Measurements from ENCODE around the gene FAM83C.

The FAM83C gene

GRCh38 chr20:35284267-35284991 lies 7.8 kb downstream of the FAM83C start, which contains the start of gene EIF6:
Gene EIF6, minus strand, starts transcription at chr20:35284772. Its CDS starts 285 bp downstream, at chr20:35284487.
- in situ Hi-C loops (cut with MboI; ENCODE audit: low sequenced_read_pairs), result no loop called here

DNA sequence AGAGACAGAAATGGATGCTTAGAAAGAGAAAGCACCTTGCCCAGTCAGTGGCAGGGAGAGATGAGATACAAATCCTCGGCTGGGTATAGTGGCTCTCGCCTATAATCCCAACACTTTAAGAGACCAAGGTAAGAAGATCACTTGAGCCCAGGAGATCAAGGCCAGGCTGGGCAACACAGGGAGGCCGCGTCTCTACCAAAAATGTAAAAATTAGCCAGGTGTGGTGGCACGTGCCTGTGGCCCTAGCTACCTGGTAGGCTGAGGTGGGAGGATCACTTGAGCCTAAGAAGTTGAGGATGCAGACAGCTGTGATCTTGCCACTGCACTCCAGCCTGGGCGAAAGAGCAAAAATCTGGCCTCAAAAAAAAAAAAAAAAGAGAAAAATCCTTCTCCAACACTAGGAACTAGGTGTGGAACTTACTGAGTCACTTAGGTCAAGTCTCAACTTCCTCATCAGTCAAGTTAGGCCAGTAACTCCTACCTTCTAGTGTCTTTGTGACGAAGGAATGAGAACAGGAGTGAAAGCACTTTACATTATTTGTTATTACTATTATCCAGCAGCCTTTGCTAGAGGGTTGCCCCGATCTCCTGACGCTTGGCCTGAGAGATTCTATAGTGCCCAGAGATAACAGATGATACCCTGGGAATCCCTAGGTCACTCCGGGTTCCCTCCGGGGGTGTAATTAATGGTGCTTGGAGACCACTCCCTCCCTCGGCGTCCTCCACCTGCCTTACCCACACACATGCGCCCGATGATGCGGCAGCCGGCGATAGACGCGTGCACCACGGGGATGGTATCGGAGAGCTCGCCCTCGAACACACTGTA lies 8.6 kb downstream of the FAM83C start:
- in situ Hi-C loops (cut with MboI; ENCODE audit: low sequenced_read_pairs), result no loop called here

GRCh38 chr20:35281506-35282101 lies 10.6 kb downstream of the FAM83C start:
- in situ Hi-C loops (cut with MboI; ENCODE audit: low sequenced_read_pairs), result no loop called here

DNA sequence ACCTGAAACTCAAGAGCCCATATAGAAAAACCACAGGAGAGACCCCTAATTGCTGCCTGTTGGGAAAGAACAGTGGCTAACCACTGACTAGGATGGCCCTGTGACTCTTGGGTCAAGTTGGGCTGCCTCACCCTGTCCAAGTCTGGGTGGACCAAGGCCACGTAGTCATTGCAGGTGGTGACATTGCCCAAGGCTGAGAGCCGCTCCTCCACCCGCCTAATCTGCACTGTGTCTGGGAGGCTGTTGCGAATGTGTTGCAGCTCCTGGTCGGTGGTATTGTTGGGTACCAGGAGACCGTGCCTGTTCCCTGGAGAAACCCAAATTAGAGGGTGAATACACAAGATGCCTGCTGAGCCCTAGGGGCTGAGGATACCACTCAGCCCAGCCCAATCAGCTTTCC lies 11.7 kb downstream of the FAM83C start:
- in situ Hi-C loops (cut with MboI; ENCODE audit: low sequenced_read_pairs), result no loop called here

DNA sequence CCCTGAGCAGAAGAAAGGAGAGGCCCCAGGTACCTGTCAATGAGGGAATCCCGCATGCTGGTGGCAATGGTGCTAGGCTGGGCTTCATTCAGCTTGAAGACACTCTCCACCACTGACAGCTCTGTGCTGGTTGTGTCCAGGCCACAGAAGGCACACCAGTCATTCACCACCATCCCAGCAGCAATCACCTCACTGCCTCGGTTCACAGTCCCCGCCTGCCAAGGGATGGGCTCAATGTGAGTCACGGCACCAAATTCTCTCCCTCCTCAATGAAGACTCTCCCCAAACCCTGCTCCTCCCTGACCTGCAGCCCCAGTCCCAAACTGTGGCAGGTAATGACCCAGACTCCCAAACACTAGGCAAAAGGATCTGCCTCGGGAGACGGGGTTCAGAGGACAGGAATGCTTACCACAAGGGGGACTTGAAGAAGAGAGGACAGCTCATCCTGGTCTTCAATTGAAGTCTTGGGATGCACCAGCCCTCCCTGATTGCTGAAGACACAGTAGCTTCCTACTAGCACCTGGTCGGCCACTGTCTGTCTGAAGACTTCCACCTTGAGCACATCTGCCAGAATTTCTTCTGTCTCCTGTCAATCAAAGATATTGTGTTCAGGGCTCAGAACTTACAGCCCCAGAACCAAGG lies 12.6 kb downstream of the FAM83C start:
- in situ Hi-C loops (cut with MboI; ENCODE audit: low sequenced_read_pairs), result no loop called here

DNA sequence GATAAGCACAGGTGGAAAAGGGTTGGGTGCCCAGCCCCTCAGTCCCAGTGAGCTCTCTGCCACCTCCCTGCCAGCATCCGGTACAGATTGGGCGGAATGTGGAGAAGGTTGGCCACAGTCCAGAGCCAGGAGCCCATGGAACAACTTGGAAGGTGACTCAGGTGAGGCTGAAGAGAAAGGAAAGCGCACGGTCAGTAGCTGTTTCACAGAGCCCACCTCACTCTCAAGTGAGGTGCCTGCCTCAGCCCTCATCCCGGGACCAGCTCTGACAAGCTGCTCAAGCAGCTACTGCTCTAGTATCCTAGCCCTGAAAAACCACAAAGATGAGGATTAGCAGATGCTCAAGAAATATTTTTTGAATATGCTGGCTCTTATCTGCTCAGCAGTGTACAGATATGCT lies 13.2 kb downstream of the FAM83C start:
- in situ Hi-C loops (cut with MboI; ENCODE audit: low sequenced_read_pairs), result no loop called here

DNA sequence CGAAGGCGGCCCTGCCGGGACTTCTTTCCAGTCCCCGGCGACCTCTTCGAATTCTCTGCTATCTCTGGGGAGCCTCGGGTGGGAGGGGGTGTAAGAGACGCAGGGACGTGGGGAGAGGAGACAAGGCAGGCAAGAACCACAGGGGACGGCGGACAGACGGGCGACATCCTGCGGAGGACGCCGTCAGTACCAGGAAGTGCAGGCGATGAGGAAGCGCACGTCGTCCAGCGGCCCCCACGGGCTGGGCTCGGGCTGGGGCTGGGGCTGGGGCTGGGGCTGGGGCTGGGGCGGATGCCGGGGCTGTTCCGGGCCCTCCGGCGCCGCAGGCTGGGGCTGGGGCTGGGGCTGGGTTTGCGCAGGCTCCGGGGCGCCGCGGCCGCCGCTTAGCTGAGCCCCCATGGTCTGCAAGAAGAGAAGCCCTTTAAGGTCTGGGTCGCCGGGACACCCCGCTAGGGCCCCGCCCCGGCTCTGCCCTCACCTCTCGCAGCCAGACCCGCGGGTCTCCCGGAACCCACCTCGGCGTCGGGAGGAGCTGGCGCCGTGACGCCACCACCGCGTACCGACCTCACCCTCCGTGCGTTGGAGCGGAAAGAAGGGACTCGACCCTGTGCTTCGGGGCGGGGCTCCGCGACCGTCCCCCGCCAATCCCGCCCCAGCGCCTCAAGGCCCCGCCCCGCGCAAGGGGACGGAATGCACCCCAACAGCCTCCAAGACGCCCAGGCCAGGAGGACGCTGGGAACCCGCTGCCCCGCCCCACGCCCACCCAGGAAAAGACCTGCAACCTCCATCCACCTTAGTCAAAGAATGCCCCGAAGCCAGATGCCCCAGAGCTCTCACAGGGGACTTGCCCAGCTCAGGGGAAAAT lies 14.5 kb downstream of the FAM83C start, which contains the start of gene MMP24OS:
Gene MMP24OS, minus strand, starts transcription at position 592 of the 865 bp plus-strand sequence. Its CDS starts 193 bp downstream, at position 399.
- in situ Hi-C loops (cut with MboI; ENCODE audit: low sequenced_read_pairs), result no loop called here

DNA sequence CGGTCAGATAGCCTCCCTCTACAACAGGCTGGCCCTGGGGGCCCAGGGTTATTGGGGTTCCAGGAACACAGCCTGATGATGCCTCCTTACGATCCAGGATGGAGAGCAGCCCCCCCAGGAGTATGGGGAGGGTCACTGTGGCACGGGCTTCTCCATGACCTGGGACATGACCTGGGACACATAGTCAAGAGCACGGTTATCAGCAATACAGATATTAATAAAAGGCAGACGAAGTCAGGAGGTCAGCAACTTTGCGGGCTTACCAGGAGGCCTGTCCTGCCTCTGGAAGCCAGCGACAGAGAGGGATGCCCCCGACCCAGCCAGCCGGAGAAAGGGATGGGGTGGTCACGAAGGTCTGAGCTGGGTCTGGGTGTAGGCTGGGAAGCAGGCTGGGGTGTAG lies 15.1 kb downstream of the FAM83C start:
- in situ Hi-C loops (cut with MboI; ENCODE audit: low sequenced_read_pairs), result no loop called here

- in situ Hi-C loops (cut with MboI; ENCODE audit: low sequenced_read_pairs), result no loop called here
These were observed 15.8 kb downstream of the FAM83C start for GRCh38 chr20:35276408-35276807.

- in situ Hi-C loops (cut with MboI; ENCODE audit: low sequenced_read_pairs), result no loop called here
These were observed 16.4 kb downstream of the FAM83C start for GRCh38 chr20:35275741-35276251.

- in situ Hi-C loops (cut with MboI; ENCODE audit: low sequenced_read_pairs), result loop anchor here (25.0 kb wide), 1 partner anchor 437 kb away; the partner anchor contains the start of gene NCOA6
These were observed 17.8 kb downstream of the FAM83C start for GRCh38 chr20:35274172-35275092.

GRCh38 chr20:35273449-35274171 lies 18.6 kb downstream of the FAM83C start:
- in situ Hi-C loops (cut with MboI; ENCODE audit: low sequenced_read_pairs), result loop anchor here (25.0 kb wide), 1 partner anchor 436 kb away; the partner anchor contains the start of gene NCOA6

DNA sequence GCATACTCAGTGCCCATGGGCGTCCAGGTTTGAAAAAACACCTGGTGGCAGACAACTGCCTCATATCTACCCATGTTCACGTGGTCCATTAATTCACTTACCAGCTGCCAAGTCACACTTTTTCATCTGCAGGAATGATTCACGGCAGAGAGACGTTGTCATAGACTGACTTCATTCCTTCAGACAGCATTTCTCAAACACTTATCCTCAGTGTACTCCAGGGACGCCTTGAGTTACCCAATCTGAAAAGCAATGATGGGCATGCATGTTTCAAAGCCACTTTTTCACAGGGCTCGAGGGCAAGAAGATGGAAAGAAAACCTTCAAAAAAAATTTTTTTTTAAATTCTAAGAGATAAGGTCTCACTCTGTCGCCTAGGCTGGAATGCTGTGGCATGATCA lies 20.3 kb downstream of the FAM83C start:
- in situ Hi-C loops (cut with MboI; ENCODE audit: low sequenced_read_pairs), result loop anchor here (25.0 kb wide), 1 partner anchor 435 kb away; the partner anchor contains the start of gene NCOA6

DNA sequence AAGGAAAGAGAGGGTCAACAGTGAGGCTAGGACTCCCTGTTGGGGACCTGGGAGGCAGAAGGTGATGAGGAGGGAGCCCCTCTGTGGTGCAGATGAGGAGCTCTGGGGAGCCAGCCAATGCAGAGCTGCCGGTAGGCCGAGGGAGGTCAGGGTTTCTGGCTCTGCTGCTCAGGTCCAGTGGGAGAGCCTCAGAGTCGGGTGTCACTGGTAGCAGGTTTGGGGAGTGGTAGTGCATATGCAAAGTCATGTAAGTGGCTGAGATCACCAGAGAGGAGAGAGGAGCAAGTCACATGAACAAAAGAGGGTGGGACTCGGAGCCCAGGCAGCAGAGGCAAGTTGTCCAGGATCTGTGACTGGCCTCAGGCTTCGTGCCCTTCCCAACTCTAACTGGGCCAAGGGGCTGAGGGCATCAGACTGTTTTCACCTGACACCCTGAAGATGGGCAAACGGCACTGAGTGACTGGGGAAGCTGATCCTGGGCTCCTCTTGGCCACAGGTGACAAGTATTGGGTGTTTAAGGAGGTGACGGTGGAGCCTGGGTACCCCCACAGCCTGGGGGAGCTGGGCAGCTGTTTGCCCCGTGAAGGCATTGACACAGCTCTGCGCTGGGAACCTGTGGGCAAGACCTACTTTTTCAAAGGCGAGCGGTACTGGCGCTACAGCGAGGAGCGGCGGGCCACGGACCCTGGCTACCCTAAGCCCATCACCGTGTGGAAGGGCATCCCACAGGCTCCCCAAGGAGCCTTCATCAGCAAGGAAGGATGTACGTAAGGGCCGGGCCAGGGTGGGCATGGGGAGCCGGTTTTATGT lies 20.9 kb downstream of the FAM83C start:
- in situ Hi-C loops (cut with MboI; ENCODE audit: low sequenced_read_pairs), result loop anchor here (25.0 kb wide), 1 partner anchor 434 kb away; the partner anchor contains the start of gene NCOA6

GRCh38 chr20:35270021-35270902 lies 22.0 kb downstream of the FAM83C start:
- in situ Hi-C loops (cut with MboI; ENCODE audit: low sequenced_read_pairs), result loop anchor here (25.0 kb wide), 1 partner anchor 433 kb away; the partner anchor contains the start of gene NCOA6
